NCI-H146 treated with DMSO at 0.1 percent for 48 hours (cell line): ENCODE results near the gene ZFHX2.

Experiments used
- DNase-seq: peaks from one replicate; lab custom pipeline; 2025; ENCODE audit not compliant: unreplicated experiment; lab: John Stamatoyannopoulos, UW

The ZFHX2 gene

DNA sequence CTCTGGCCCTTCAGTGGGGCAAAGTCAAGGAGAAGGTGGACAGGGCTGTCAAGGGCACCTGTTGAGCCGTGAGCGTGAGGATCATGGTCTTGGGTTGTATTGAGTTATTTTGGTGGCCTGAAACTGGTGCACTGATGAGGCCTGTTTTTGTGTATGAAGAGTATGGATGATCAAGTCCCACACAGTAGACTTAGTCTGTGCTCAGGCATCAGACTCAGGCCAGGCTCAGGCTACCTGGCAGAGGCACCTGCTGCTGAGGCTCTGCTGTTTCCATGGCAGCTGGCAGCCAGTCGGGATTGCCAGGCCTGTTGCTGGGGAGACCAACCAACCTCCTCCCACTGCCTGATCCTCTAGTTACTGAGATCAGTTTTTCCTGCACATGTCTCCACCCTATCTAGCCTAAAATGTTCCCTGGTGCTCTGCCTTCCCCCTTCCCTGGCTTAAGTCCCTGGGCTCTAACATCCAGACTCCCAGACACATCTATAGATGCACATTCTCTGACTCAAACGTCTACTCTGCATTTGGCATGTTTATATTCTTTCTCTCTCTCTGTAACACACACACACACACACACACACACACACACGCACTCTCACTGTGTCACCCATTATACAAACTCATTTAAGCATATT, 21.9 kb upstream of the ZFHX2 start:
- peak; percentile 7 for DNase-seq

- DNase-seq: no peak
Observed at GRCh38 chr14:23572836-23573235, 21.3 kb upstream of the ZFHX2 start.

- no peak for DNase-seq
Observed at GRCh38 chr14:23572524-23572828, 20.9 kb upstream of the ZFHX2 start.

DNA sequence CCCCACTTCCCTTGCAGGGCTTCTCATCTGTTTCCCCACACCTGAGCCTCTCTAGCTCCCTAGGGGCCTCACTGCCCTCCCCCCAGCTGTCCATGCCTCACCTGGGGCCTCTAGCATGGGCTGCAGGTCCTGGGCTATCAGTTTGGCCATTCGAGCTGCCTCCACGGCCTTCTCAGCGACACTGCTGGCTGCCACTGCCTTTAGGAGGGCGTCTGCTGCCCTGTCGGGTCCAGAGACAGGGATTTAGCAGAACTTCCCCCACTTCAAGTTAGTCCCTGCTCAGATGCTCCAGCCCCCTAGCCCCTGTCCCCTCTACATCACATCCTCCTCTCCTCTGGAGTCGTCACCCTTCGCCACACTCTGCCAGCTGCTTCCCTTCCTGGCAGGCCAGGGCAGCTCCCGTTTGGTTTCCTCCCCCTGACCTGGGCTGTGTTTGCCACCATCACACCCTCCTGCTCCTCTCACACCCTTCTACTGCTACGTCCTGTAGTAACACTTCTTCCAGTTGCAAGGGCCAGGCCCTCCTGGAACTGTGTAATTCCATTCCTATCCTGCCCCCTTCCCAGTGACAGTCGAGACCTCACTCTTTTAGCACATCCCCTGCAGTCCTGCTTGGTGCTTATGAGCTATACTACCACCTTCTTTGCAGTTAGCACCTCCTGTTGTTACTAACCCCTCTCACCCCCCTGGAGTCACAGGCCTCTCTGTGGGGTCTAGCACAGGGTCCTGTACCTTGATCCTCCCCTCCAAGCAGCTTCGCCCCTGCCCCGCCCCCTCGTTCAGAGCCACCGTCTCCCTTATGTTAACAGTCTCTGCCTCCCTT, 20.3 kb upstream of the ZFHX2 start:
- DNase-seq: no peak

DNA sequence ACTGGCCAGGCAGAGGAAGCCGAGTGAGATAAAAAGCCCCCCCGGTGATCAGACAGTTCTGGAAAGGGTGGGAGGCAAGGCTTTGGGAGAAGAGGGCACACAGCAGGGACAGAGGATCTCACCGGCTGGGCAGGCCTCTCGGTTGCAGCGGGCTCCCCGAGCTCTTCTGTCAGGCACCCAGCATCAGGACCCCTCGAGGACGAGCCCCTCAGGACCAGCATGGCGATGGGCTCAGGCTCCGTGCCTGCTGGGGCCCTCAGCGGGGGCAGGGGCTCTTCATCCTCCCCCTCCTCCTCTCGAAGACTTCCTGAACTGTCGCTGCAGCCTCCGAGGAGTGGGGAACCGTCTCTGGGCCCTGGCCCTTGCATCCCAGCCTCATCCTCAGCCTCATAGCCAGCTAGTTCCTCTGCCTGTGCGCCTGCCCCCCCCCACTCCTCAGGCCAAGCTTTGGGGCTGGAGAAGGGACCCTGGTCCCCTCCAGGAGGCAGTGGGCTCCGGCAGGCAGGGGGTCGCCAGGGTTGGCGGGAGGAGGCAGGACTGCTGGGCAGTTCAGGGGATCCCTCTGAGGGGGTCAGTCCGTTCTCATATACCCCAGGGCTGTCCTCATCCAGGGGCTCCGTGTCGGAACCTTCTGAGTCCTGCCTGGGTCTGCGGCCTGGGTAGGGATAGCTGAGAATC, 19.4 kb upstream of the ZFHX2 start:
- no peak for DNase-seq

- no peak for DNase-seq
Observed at GRCh38 chr14:23569443-23570151, 18.0 kb upstream of the ZFHX2 start.

DNA sequence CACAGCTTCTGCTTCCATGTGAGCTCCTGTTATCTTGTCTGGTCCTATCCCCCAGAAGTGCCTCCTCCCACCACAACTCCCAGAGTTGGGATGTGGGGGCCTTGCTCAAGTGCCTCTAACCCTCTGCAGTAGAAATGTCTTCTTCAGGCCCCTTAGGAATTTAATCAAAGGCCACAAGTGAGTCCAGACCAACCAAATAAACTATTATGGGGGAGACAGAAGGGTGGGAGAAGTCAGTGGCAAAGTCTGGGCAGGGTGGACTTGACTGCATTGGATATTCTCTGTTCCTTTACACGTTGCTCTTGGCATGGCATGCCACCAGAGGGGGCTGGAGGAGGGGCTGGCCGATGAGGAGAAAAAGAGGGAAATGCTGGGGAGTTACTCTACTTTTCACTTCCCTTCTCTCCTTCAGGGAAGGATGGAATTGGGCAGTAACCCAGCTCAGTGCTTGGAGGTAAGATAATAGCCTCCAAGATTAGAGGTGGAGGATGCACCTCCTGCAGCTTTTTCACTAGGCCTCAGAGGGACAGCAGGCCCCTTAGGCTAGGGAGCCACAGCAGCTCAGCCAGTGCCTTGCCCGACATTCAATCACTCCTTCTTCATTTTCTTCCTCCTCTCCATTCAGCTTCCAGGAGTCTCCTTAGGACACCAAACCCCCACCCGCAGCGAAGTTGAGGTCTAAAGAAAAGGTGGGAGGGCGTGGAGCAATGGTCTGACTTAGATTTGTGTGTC, 17.2 kb upstream of the ZFHX2 start:
- DNase-seq: no peak

DNA sequence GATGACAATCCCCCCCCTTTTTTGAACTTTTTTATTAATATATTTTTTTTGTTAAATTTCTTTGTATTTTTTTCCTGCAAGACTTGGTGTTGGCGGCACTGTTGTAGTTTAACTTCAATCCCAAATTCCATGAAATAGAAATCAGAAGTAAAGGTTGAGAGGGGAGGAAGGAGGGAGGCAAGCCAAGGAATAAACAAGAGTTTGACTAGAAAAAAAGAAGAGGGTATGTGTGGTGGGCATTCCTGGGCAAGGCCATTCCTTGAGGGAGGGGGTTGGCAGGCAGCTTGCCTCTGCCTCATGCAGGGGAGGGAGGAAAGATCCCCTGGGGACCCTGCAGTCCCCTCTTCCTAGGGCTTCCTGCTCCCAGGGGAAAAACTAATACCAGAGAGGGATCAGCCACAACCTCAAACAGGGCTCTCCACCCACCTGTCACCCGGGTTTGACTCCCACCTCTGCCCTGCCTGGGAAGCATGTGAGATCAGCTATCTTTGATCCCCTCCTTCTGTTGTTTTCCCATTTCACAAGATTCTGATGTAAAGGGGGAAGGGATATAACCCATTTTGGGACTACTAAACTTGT, 16.5 kb upstream of the ZFHX2 start:
- no peak for DNase-seq

GRCh38 chr14:23567186-23568020, 15.8 kb upstream of the ZFHX2 start, which contains the start of gene AP1G2:
AP1G2 (minus strand) TSS chr14:23567791; CDS start chr14:23567314, 477 bp downstream.
- DNase-seq: peak; percentile 78

DNA sequence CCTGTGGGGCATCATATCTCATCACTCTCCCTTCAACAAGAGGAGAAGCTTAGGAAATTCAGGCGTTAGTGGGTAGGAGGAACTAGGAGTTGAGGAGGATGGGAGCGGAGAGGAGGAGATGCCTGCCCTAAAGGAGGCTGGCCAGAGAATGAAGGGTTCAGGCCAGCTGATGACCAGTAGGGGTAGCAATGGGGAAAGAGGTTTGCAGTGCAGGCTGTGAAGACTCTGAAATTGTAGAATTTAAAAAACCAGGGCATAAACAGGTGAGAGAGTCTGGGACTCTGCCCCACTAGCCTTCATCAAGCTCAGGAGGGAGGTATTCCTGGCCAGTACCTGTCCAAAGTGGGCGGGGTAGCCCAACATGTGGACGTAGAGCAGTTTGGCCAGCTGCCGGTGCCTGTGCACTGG, 15.2 kb upstream of the ZFHX2 start:
- no peak for DNase-seq

- DNase-seq: no peak
Observed at GRCh38 chr14:23566112-23566777, 14.7 kb upstream of the ZFHX2 start.

GRCh38 chr14:23565626-23566025, 14.1 kb upstream of the ZFHX2 start:
- DNase-seq: no peak

GRCh38 chr14:23564876-23565275, 13.3 kb upstream of the ZFHX2 start:
- no peak for DNase-seq

- DNase-seq: no peak
Observed at GRCh38 chr14:23564181-23564812, 12.7 kb upstream of the ZFHX2 start.

- no peak for DNase-seq
Observed at GRCh38 chr14:23563473-23564180, 12.1 kb upstream of the ZFHX2 start.

DNA sequence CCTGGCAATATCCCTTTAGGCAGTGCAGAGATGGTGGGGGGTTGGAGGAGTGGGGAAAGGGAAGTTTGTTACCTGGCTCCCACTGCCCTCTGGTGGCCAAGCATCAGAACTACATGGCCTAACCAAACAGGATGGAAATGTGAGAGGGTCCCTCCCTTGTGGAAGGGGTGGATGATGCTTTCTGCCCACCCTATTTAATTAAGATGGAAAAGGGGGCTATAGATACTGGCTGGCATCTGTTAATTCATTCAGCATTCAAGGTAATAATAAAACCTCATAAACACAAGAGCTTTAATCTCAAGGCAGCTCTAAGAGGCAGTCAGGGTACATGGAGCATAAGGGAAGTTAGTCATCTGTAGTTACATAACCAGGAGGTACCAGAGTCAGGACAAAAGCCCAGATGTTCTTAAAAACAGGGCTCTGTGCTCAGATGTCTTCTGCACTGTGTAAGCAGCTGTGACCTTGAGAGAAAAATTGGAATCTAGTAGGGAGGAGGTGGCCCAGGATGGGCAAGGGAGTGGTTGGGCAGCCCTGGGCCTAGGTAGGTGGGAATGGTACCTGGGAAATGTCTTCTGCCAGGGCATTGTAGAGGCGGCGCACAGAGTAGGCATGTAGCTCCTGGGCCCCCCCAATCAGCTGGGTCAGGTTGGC, 11.4 kb upstream of the ZFHX2 start:
- DNase-seq: peak; percentile 17
